Fibroblast of pulmonary artery (primary cell): ENCODE data around the gene L2HGDH.

Experiments
- DNase-seq: peaks from one replicate; pipeline ENCODE4 v3.0.0-alpha.2; 2010; ENCODE audit warnings: low read depth
- H3K4me3 ChIP-seq: replicated peaks from 2 replicates; pipeline ENCODE4 v1.5.1; 2011; ENCODE audit warnings: low read depth, mild to moderate bottlenecking, control low read depth, low read length, moderate library complexity
- CTCF ChIP-seq: IDR thresholded peaks from 2 replicates; pipeline ENCODE4 v1.5.1; 2011; ENCODE audit warnings: mild to moderate bottlenecking, control low read depth, low read length, inconsistent platforms; ENCODE audit errors: missing control alignments

L2HGDH gene

GRCh38 chr14:50249136-50249775 is 62.8 kb downstream of the L2HGDH start:
- no peak for TF ChIP-seq CTCF
- DNase-seq: peak; percentile 16
- no peak overlapping the region for H3K4me3 ChIP-seq

GRCh38 chr14:50247245-50247644 is 64.8 kb downstream of the L2HGDH start:
- H3K4me3 ChIP-seq: no peak overlapping the region
- TF ChIP-seq CTCF: no peak
- no peak for DNase-seq

- no peak overlapping the region for H3K4me3 ChIP-seq
- TF ChIP-seq CTCF: no peak
- DNase-seq: no peak
These were observed 69.3 kb downstream of the L2HGDH start for GRCh38 chr14:50242566-50243310.

GRCh38 chr14:50242096-50242495 is 69.9 kb downstream of the L2HGDH start:
- no peak for DNase-seq
- no peak overlapping the region for H3K4me3 ChIP-seq
- TF ChIP-seq CTCF: no peak

GRCh38 chr14:50237427-50237826 is 74.6 kb downstream of the L2HGDH start:
- no peak for DNase-seq

GRCh38 chr14:50233951-50234250 is 78.1 kb downstream of the L2HGDH start:
- no peak for DNase-seq
- H3K4me3 ChIP-seq: no peak overlapping the region

More at GRCh38 chr14:50237427-50237826, 74.6 kb downstream of the L2HGDH start:
- TF ChIP-seq CTCF: no peak
- no peak overlapping the region for H3K4me3 ChIP-seq

More at GRCh38 chr14:50233951-50234250, 78.1 kb downstream of the L2HGDH start:
- no peak for TF ChIP-seq CTCF
